ENCODE results near the gene TMEM37. TPM values are rescaled to one million over a fixed set of nuclear protein-coding genes. Genes with fewer than 3 reads are reported as not detected.

Gene TMEM37
- total and polyA plus RNA-seq, 2 of the 8 experiments (the other 6 are each of a cell fraction or from before 2014, with no cell fraction given), result 11.0 to 16.2 TPM

- no peak overlapping the region for H3K9ac ChIP-seq (replicated peaks in 1 of 4; ENCODE audit: extremely low read depth in 1 of 4, low read depth in 3 of 4, low read length in 3 of 4)
- H3K79me2 ChIP-seq (ENCODE audit: control insufficient read depth in 1 of 2, insufficient read depth in 2 of 2, low read length in 2 of 2), result no peaks in the 10 kb centered on the region; a peak in 1 of 4 replicates
- no peak overlapping the region for H4K8ac ChIP-seq (ENCODE audit: extremely low read depth, insufficient read depth, low read length)
- FAIRE-seq (no peak), DNase-seq (ENCODE audit: low read depth in 1 of 2, low spot score in 2 of 2) (no peak)
- H3K4ac ChIP-seq (replicated peaks; ENCODE audit: insufficient read length, low read depth, low read length), result no peak overlapping the region
- H3K23me2 ChIP-seq (ENCODE audit: low read depth, low read length), result no peaks in the 10 kb centered on the region
- no peaks in the 10 kb centered on the region for H3K36me3 ChIP-seq (ENCODE audit: control insufficient read depth in 2 of 4, insufficient read depth in 4 of 4, low read length in 3 of 4)
- no peak overlapping the region for H3K14ac ChIP-seq (ENCODE audit: insufficient read length)
- CTCF ChIA-PET (ENCODE audit: partially characterized antibody), result interaction anchor here (0.7 to 4.5 kb wide), 12 partner anchors 8 to 37 kb away, joined by 3 to 22 read pairs (median 4); no protein-coding TSS in a partner anchor
- H3K9me3 ChIP-seq (ENCODE audit: insufficient read depth in 2 of 2, low read depth in 1 of 2, low read length in 1 of 2), result no peaks in the 10 kb centered on the region
- H3K4me3 ChIP-seq (ENCODE audit: extremely low read depth in 1 of 4, insufficient read depth in 2 of 4, low read depth in 3 of 4, low read length in 4 of 4), result no peak overlapping the region
- H3K18ac ChIP-seq (ENCODE audit: extremely low read depth, low read length), result no peak overlapping the region
- no peak overlapping the region for H2BK5ac ChIP-seq (ENCODE audit: low read depth, low read length)
- WGBS, 2 experiments (ENCODE audit: extremely low coverage in 1 of 2, insufficient coverage in 1 of 2, insufficient read length in 1 of 2, insufficient replicate concordance in 2 of 2, low coverage in 1 of 2, low lambda C conversion rate in 2 of 2, missing lambda C conversion rate in 1 of 2), result 83% methylated on average over 8 of the region's 8 CpGs; no CpG with 5 or more reads in 1 of the 2 experiments
- no peak overlapping the region for H4K5ac ChIP-seq (ENCODE audit: insufficient read length, low read depth, low read length)
- H2BK12ac ChIP-seq (ENCODE audit: low read depth, low read length), result no peak overlapping the region
- H2AFZ ChIP-seq (ENCODE audit: low read length), result no peak overlapping the region
- H3K23ac ChIP-seq (ENCODE audit: insufficient read length), result no peak overlapping the region
- no peak overlapping the region for H3K56ac ChIP-seq (replicated peaks; ENCODE audit: insufficient read length, low read depth, low read length)
- no peak overlapping the region for H3K4me2 ChIP-seq (ENCODE audit: insufficient read depth in 1 of 2, low read depth in 2 of 2, low read length in 2 of 2)
- H2BK15ac ChIP-seq (ENCODE audit: low read length), result no peak overlapping the region
- H3K79me1 ChIP-seq (ENCODE audit: low read depth, low read length), result no peaks in the 10 kb centered on the region
- TF ChIP-seq CHD2 (IDR thresholded peaks at IDR 0.05; ENCODE audit: low read length) (no peak), BRCA1 (IDR thresholded peaks at IDR 0.05; ENCODE audit: low read depth, low read length) (no peak)
- POLR2A ChIA-PET (ENCODE audit: partially characterized antibody), result interaction anchor here (1.1 to 3.1 kb wide), 5 partner anchors 10 to 46 kb away, joined by 3 to 22 read pairs (median 4); partner anchors contain the start of gene TMEM37
- no peak overlapping the region for H2BK20ac ChIP-seq (ENCODE audit: low read length)
- H4K20me1 ChIP-seq (replicated peaks in 1 of 2; ENCODE audit: control insufficient read depth in 1 of 2, insufficient read depth in 2 of 2, low read length in 2 of 2), result peaks cover 3% of the 10 kb centered on the region in 2 experiments
- no peak overlapping the region for H2BK120ac ChIP-seq (replicated peaks; ENCODE audit: low read depth, low read length)
- H2AK5ac ChIP-seq (ENCODE audit: low read depth, low read length), result no peak overlapping the region
- H4K91ac ChIP-seq (replicated peaks; ENCODE audit: insufficient read length, low read length), result no peak overlapping the region
- no peaks in the 10 kb centered on the region for H3K27me3 ChIP-seq (replicated peaks in 1 of 4; ENCODE audit: control insufficient read depth in 3 of 4, extremely low read depth in 1 of 4, insufficient read depth in 3 of 4, low read length in 3 of 4)
- H3K27ac ChIP-seq (ENCODE audit: low read depth, low read length), result no peak overlapping the region
- peaks cover 0 to 4% (median 2%) of the 10 kb centered on the region in 4 experiments; a peak in 2 of 7 replicates for H3K4me1 ChIP-seq (replicated peaks in 1 of 4; ENCODE audit: control insufficient read depth in 3 of 4, insufficient read depth in 4 of 4, low read length in 3 of 4)
These were observed 9.9 kb downstream of the TMEM37 start for GRCh38 chr2:119441376-119442225.
